MM.1S (cell line): ENCODE measurements around the gene CPVL.
A peak's percentile ranks its signal among the peaks of the same experiment; 100 is the strongest.

Source experiments
- CTCF ChIP-seq: fragments of 300-600 bp; sonication (generic); IDR thresholded peaks from 2 replicates; pipeline ENCODE4 v1.5.1; 2016; ENCODE audit warnings: antibody characterized with exemption, low read length, mixed read lengths
- EZH2 ChIP-seq: fragments of 300-600 bp; sonication (generic); optimal IDR thresholded peaks from 2 replicates; pipeline ENCODE3; 2017; ENCODE audit warnings: low read depth, mild to moderate bottlenecking, antibody characterized with exemption, low read length, mixed read lengths
- EZH2phosphoT487 ChIP-seq: fragments of 300-600 bp; sonication (generic); IDR thresholded peaks from 2 replicates; pipeline ENCODE4 v1.6.1; 2018; ENCODE audit warnings: antibody characterized with exemption, low read length

DNA sequence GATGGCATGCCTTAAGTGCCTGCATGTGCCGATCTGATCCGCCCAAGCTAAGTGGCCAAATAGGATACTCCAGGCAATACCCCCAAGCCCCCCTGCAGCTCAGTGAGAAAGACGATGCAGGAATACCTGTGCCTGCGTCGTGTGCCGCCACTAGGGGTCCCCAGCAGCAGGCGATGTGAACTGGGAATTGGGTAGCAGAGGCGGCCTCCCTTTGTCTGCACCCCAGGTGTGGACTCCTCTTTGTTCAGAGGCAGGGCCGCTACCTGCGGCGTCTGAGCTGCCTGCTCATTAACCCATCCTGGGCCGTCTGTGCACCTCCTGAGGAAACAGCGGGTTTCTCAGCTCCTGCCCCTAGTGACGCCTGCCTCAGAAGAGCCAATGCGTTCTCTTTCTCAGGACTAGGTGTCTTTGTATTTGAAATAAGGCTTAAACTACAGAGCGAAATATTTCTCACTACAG lies 43.4 kb upstream of the CPVL start:
- TF ChIP-seq CTCF (peak; percentile 85), EZH2phosphoT487 (no peak), EZH2 (no peak)
